IPS-15b (cell line): ENCODE data around the gene AADACL4.
A peak's percentile ranks its signal among the peaks of the same experiment; 100 is the strongest.

Source experiments
- H3K27me3 ChIP-seq: one replicate; pipeline ENCODE4 v1.6.1; 2013; ENCODE audit warnings: low read length; ENCODE audit not compliant: control insufficient read depth, insufficient read depth
- H3K36me3 ChIP-seq: one replicate; pipeline ENCODE4 v1.6.1; 2013; ENCODE audit warnings: low read length; ENCODE audit not compliant: control insufficient read depth, insufficient read depth
- H3K4me1 ChIP-seq: one replicate; pipeline ENCODE4 v1.6.1; 2013; ENCODE audit warnings: mild to moderate bottlenecking, low read length; ENCODE audit not compliant: control insufficient read depth, insufficient read depth
- H3K4me3 ChIP-seq: one replicate; pipeline ENCODE4 v1.5.1; 2013; ENCODE audit warnings: low read depth, low read length
- H3K9ac ChIP-seq: one replicate; pipeline ENCODE4 v1.6.1; 2013; ENCODE audit warnings: low read depth, mild to moderate bottlenecking, low read length
- H3K9me3 ChIP-seq: one replicate; pipeline ENCODE4 v1.6.1; 2013; ENCODE audit warnings: mild to moderate bottlenecking, low read length; ENCODE audit not compliant: control insufficient read depth, insufficient read depth

The AADACL4 gene

GRCh38 chr1:12621346-12622335 lies 22.2 kb upstream of the AADACL4 start:
- Histone ChIP-seq H3K36me3 (no peaks in the 10 kb centered on the region), H3K27me3 (no peaks in the 10 kb centered on the region), H3K9ac (no peak overlapping the region), H3K4me3 (no peak overlapping the region), H3K9me3 (no peaks in the 10 kb centered on the region), H3K4me1 (peaks cover 9% of the 10 kb centered on the region)

GRCh38 chr1:12622506-12622905 lies 21.4 kb upstream of the AADACL4 start:
- Histone ChIP-seq H3K9ac (peak overlapping the region; percentile 16), H3K4me3 (no peak overlapping the region), H3K36me3 (no peaks in the 10 kb centered on the region), H3K27me3 (no peaks in the 10 kb centered on the region), H3K4me1 (peaks cover 13% of the 10 kb centered on the region), H3K9me3 (no peaks in the 10 kb centered on the region)

GRCh38 chr1:12625276-12625675 lies 18.6 kb upstream of the AADACL4 start:
- no peak overlapping the region for H3K4me3 ChIP-seq
- H3K9me3 ChIP-seq, result no peaks in the 10 kb centered on the region
- H3K4me1 ChIP-seq, result peaks cover 18% of the 10 kb centered on the region
- no peaks in the 10 kb centered on the region for H3K36me3 ChIP-seq
- H3K27me3 ChIP-seq, result no peaks in the 10 kb centered on the region
- no peak overlapping the region for H3K9ac ChIP-seq

- Histone ChIP-seq H3K4me3 (no peak overlapping the region), H3K36me3 (no peaks in the 10 kb centered on the region), H3K27me3 (no peaks in the 10 kb centered on the region), H3K4me1 (peaks cover 14% of the 10 kb centered on the region), H3K9ac (no peak overlapping the region), H3K9me3 (no peaks in the 10 kb centered on the region)
These were observed 17.0 kb upstream of the AADACL4 start for GRCh38 chr1:12626888-12627287.

- H3K36me3 ChIP-seq, result no peaks in the 10 kb centered on the region
- H3K9me3 ChIP-seq, result no peaks in the 10 kb centered on the region
- H3K4me3 ChIP-seq, result no peak overlapping the region
- peaks cover 16% of the 10 kb centered on the region for H3K4me1 ChIP-seq
- H3K9ac ChIP-seq, result no peak overlapping the region
- no peaks in the 10 kb centered on the region for H3K27me3 ChIP-seq
These were observed 16.6 kb upstream of the AADACL4 start for GRCh38 chr1:12627296-12627695.

DNA sequence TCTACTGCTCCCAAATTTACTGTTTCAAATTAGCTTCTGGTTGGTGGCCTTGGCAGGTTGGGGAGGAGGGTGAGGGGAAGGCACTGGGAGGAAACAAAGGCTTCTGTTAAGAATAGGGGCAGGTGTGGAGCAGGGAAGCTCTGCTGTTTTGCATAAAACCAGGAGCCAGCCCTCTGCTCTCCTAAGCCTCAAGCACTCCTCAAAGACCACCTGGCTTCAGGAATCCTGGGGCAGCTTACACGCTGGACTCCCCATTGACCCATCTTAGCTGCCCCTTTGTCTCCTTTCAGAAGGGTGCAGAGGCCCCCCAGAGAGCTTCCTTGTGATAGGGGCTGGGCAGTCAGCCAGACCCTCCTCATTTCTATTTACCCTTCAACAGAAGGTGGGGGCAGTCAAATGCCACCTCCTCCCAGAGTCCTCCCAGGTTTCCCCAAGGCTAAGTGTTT lies 14.4 kb upstream of the AADACL4 start:
- no peak overlapping the region for H3K9ac ChIP-seq

GRCh38 chr1:12629985-12630760 lies 13.7 kb upstream of the AADACL4 start:
- Histone ChIP-seq H3K4me3 (no peak overlapping the region), H3K9me3 (no peaks in the 10 kb centered on the region), H3K4me1 (peaks cover 16% of the 10 kb centered on the region), H3K27me3 (no peaks in the 10 kb centered on the region), H3K9ac (peak overlapping the region; percentile 14), H3K36me3 (no peaks in the 10 kb centered on the region)

More for the DNA sequence above, 14.4 kb upstream of the AADACL4 start:
- Histone ChIP-seq H3K4me1 (peaks cover 16% of the 10 kb centered on the region), H3K27me3 (no peaks in the 10 kb centered on the region), H3K36me3 (no peaks in the 10 kb centered on the region), H3K9me3 (no peaks in the 10 kb centered on the region), H3K4me3 (no peak overlapping the region)

- Histone ChIP-seq H3K36me3 (no peaks in the 10 kb centered on the region), H3K4me3 (no peak overlapping the region), H3K4me1 (peaks cover 16% of the 10 kb centered on the region), H3K27me3 (no peaks in the 10 kb centered on the region), H3K9me3 (no peaks in the 10 kb centered on the region), H3K9ac (peak overlapping the region; percentile 14)
These were observed 12.8 kb upstream of the AADACL4 start for GRCh38 chr1:12630946-12631530.

GRCh38 chr1:12631571-12631970 lies 12.3 kb upstream of the AADACL4 start:
- Histone ChIP-seq H3K9me3 (no peaks in the 10 kb centered on the region), H3K27me3 (no peaks in the 10 kb centered on the region)

DNA sequence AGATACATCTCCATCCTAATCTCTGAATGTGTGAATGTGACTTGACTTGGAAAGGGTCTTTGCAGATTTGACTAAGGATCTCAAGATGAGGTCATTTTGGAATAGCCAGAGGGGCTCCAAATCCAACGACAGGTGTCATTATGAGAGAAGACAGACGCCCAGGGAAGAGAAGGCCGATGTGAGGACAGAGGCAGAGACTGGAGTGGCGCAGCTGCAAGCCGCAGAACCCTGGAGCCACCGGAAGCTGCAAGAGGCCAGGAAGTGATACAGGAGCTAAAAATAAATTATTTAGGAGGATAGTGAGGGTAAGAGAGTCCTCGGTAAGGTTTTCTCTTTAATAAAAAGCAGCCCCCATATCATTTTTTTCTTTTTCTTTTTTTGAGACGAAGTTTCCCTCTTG lies 9.7 kb upstream of the AADACL4 start:
- no peak overlapping the region for H3K4me3 ChIP-seq
- peaks cover 11% of the 10 kb centered on the region for H3K4me1 ChIP-seq
- peaks cover 9% of the 10 kb centered on the region for H3K9me3 ChIP-seq
- H3K9ac ChIP-seq, result no peak overlapping the region
- no peaks in the 10 kb centered on the region for H3K36me3 ChIP-seq
- H3K27me3 ChIP-seq, result no peaks in the 10 kb centered on the region

More at GRCh38 chr1:12631571-12631970, 12.3 kb upstream of the AADACL4 start:
- peaks cover 16% of the 10 kb centered on the region for H3K4me1 ChIP-seq
- H3K4me3 ChIP-seq, result no peak overlapping the region
- no peak overlapping the region for H3K9ac ChIP-seq
- H3K36me3 ChIP-seq, result no peaks in the 10 kb centered on the region

DNA sequence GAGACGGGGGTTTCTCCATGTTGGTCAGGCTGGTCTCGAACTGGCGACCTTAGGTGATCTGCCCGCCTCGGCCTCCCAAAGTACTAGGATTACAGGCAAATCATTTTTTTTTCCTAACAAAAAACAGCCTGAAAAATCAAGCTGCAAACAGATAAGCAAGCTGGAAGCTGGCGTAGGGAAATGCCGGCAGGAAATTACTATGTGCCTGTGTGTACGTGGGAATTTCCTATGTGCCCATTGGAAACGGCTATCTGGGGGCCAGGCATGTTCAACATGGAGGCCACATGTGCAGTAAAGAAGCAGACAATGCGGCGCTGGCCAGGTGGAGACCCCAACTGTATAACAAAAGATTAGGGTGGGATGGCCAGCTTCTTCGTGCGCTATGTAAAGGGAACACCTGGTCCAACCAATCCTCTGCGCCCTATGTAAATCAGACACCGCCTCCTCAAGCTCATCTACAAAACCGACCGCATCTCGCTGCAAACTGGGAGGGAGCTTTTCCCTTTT lies 9.1 kb upstream of the AADACL4 start:
- Histone ChIP-seq H3K4me3 (no peak overlapping the region), H3K9ac (no peak overlapping the region), H3K27me3 (no peaks in the 10 kb centered on the region), H3K36me3 (no peaks in the 10 kb centered on the region), H3K4me1 (peaks cover 9% of the 10 kb centered on the region), H3K9me3 (peaks cover 15% of the 10 kb centered on the region)
